RWPE1 (cell line): ENCODE results near the gene PREP.

Source experiments
- CTCF ChIA-PET: fragments of 350-600 bp; sonication (Branson Sonifier 250); formaldehyde crosslinking; extraction: SDS; loops from one replicate; lab custom pipeline; 2021; lab: Yijun Ruan, JAX
- POLR2A ChIA-PET: fragments of 400-600 bp; formaldehyde crosslinking; extraction: SDS; loops from one replicate; lab custom pipeline; 2020; ENCODE audit warnings: antibody characterized with exemption; ENCODE audit not compliant: low non-redundant PET; lab: Yijun Ruan, JAX
- DNase-seq: peaks from one replicate; pipeline ENCODE4 v3.0.0; 2012; ENCODE audit warnings: low spot score
- H3K27ac ChIP-seq: fragments of 450-650 bp; 2 replicates; pipeline ENCODE4 v1.5.1; 2017
- CTCF ChIP-seq: fragments of 450-650 bp; conservative IDR thresholded peaks from 2 replicates; pipeline ENCODE4 v1.5.1; 2017; ENCODE audit warnings: low read depth, mild to moderate bottlenecking

The PREP gene

GRCh38 chr6:105437236-105437635 is 34.4 kb upstream of the PREP start:
- ChIA-PET CTCF (no interaction called here), POLR2A (no interaction called here)
- no peak for TF ChIP-seq CTCF
- H3K27ac ChIP-seq: no peak overlapping the region
- DNase-seq: no peak

GRCh38 chr6:105433723-105434122 is 30.8 kb upstream of the PREP start:
- H3K27ac ChIP-seq: no peak overlapping the region
- no peak for TF ChIP-seq CTCF
- no peak for DNase-seq
- ChIA-PET CTCF (interaction anchor here (0.7 kb wide), 1 partner anchor 109 kb away, joined by 3 read pairs; no protein-coding TSS in a partner anchor), POLR2A (no interaction called here)

- POLR2A ChIA-PET: no interaction called here
- no peak overlapping the region for H3K27ac ChIP-seq
- CTCF ChIA-PET: interaction anchor here (0.7 to 2.0 kb wide), 3 partner anchors 666 to 791 kb away, joined by 3 to 12 read pairs (median 4); no protein-coding TSS in a partner anchor
- peak; percentile 78 for DNase-seq
- no peak for TF ChIP-seq CTCF
Observed at GRCh38 chr6:105432797-105433196, 29.9 kb upstream of the PREP start.

DNA sequence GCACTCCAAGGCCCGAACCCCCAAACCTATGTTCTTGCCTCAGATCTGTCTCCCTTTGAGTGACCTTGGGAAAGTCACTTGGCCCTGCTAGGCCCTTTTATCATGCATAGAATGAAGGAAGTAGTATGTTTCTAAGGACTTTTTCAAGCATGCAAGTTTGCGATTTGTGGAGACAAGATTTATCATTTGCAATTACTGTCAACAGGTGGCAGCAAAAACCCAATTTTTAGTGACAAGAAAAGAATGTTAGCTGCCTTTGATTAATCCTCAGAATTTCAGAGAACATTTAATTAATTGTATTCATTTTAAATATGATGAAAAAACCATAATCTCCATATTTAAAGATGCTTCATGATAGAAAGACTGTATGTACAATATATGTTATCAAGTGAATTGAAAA is 28.3 kb upstream of the PREP start:
- CTCF ChIA-PET: interaction anchor here (0.6 to 2.0 kb wide), 8 partner anchors 33 to 792 kb away, joined by 3 to 12 read pairs (median 5); partner anchors contain the start of gene PRDM1
- DNase-seq: peak; percentile 46
- no peak overlapping the region for H3K27ac ChIP-seq
- POLR2A ChIA-PET: no interaction called here
- TF ChIP-seq CTCF: peak; percentile 64

DNA sequence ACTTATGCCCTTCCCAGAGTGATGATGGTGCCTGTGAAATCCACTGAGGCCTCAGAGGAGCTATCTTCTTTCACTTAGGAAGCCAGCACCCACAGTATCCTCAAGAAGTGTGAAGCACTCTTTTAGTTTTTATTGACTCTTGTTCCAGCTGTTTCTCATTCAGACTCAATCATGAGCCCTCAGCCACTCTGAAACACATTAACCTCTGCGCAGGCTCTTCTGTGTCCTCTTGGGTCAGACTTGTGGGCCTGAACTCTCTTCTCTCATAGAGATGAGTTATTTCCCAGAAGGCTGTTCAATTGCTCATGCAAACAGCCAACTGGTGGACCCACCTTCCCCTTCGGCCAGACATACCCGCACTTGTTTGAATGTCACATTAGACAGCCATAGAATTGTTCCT is 27.8 kb upstream of the PREP start:
- no peak overlapping the region for H3K27ac ChIP-seq
- ChIA-PET CTCF (interaction anchor here (0.6 to 2.0 kb wide), 4 partner anchors 32 to 793 kb away, joined by 3 to 12 read pairs (median 5); partner anchors contain the start of gene PRDM1), POLR2A (no interaction called here)
- TF ChIP-seq CTCF: no peak
- no peak for DNase-seq

GRCh38 chr6:105429676-105430075 is 26.8 kb upstream of the PREP start:
- no peak overlapping the region for H3K27ac ChIP-seq
- ChIA-PET POLR2A (no interaction called here), CTCF (interaction anchor here (0.5 kb wide), 1 partner anchor 440 kb away, joined by 3 read pairs; no protein-coding TSS in a partner anchor)
- no peak for DNase-seq
- no peak for TF ChIP-seq CTCF
